ENCODE results near the gene RTKN.

Gene RTKN

GRCh38 chr2:74428675-74429074 is 13.1 kb downstream of the RTKN start:
- no peak for TF ChIP-seq CTCF (IDR thresholded peaks at IDR 0.05; ENCODE audit: control extremely low read depth, extremely low read depth, low read depth, missing control alignments)
- POLR2A ChIA-PET, result no interaction called here
- no peak for DNase-seq (ENCODE audit: extremely low spot score)
- CTCF ChIA-PET, result interaction anchor here (3.4 kb wide), 1 partner anchor 12 kb away, joined by 16 read pairs; the partner anchor contains the start of gene RTKN

GRCh38 chr2:74427551-74427950 is 14.2 kb downstream of the RTKN start:
- CTCF ChIA-PET, result interaction anchor here (3.4 kb wide), 1 partner anchor 13 kb away, joined by 16 read pairs; the partner anchor contains the start of gene RTKN
- no peak for TF ChIP-seq CTCF (IDR thresholded peaks at IDR 0.05; ENCODE audit: control extremely low read depth, extremely low read depth, low read depth, missing control alignments)
- POLR2A ChIA-PET, result no interaction called here
- DNase-seq (ENCODE audit: extremely low spot score), result no peak

GRCh38 chr2:74426181-74426758 is 15.5 kb downstream of the RTKN start:
- TF ChIP-seq CTCF (IDR thresholded peaks at IDR 0.05; ENCODE audit: control extremely low read depth, extremely low read depth, low read depth, missing control alignments), result no peak
- CTCF ChIA-PET, result interaction anchor here (2.9 kb wide), 1 partner anchor 14 kb away, joined by 9 read pairs; no protein-coding TSS in a partner anchor
- no peak for DNase-seq (ENCODE audit: extremely low spot score)
- POLR2A ChIA-PET, result no interaction called here

- no peak for DNase-seq (ENCODE audit: extremely low spot score)
- ChIA-PET CTCF (interaction anchor here (1.5 to 2.9 kb wide), 2 partner anchors 15 to 29 kb away, joined by 3 to 9 read pairs; partner anchors contain the start of gene INO80B), POLR2A (no interaction called here)
- no peak for TF ChIP-seq CTCF (IDR thresholded peaks at IDR 0.05; ENCODE audit: control extremely low read depth, extremely low read depth, low read depth, missing control alignments)
These were observed 16.2 kb downstream of the RTKN start for GRCh38 chr2:74425523-74425922.

GRCh38 chr2:74424995-74425406 is 16.7 kb downstream of the RTKN start:
- ChIA-PET CTCF (interaction anchor here (1.5 to 2.9 kb wide), 2 partner anchors 15 to 30 kb away, joined by 3 to 9 read pairs; partner anchors contain the start of gene INO80B), POLR2A (no interaction called here)
- TF ChIP-seq CTCF (IDR thresholded peaks at IDR 0.05; ENCODE audit: control extremely low read depth, extremely low read depth, low read depth, missing control alignments), result no peak
- no peak for DNase-seq (ENCODE audit: extremely low spot score)

- no peak for TF ChIP-seq CTCF (IDR thresholded peaks at IDR 0.05; ENCODE audit: control extremely low read depth, extremely low read depth, low read depth, missing control alignments)
- ChIA-PET CTCF (interaction anchor here (0.7 to 2.9 kb wide), 3 partner anchors 16 to 33 kb away, joined by 3 to 9 read pairs (median 3); partner anchors contain the start of gene INO80B), POLR2A (no interaction called here)
- no peak for DNase-seq (ENCODE audit: extremely low spot score)
These were observed 17.4 kb downstream of the RTKN start for GRCh38 chr2:74424139-74424992.

Data from GM10248 (cell line).